HepG2 (cell line): ENCODE data around the gene ATN1. TPM values are rescaled to one million over a fixed set of nuclear protein-coding genes. Genes with fewer than 3 reads are reported as not detected.

Source experiments
- ARNT ChIP-seq: fragments of 450-650 bp; IDR thresholded peaks from 2 replicates; pipeline ENCODE4 v1.6.1; 2017
- MTF1 ChIP-seq: sonication (generic); formaldehyde crosslinking; IDR thresholded peaks from 2 replicates; pipeline ENCODE4 v1.5.0; 2020; ENCODE audit warnings: missing genetic modification reagents
- PCBP1 ChIP-seq: fragments of 200-400 bp; formaldehyde crosslinking; IDR thresholded peaks from 2 replicates; pipeline ENCODE4 v1.6.1; 2017; ENCODE audit warnings: mild to moderate bottlenecking, low read depth, low read length, borderline replicate concordance
- XRCC5 ChIP-seq: fragments of 200-400 bp; formaldehyde crosslinking; optimal IDR thresholded peaks from 2 replicates; pipeline ENCODE3; 2017; ENCODE audit warnings: mild to moderate bottlenecking, low read length
- ZNF451 ChIP-seq: sonication (generic); formaldehyde crosslinking; IDR thresholded peaks from 2 replicates; pipeline ENCODE4 v1.5.0; 2020; ENCODE audit warnings: mild to moderate bottlenecking, missing genetic modification reagents
- ZNF703 ChIP-seq: sonication (generic); formaldehyde crosslinking; IDR thresholded peaks from 2 replicates; pipeline ENCODE4 v1.5.1; 2020; ENCODE audit warnings: missing genetic modification reagents, mild to moderate bottlenecking, moderate library complexity, borderline replicate concordance
- ZSCAN12 ChIP-seq: sonication (generic); formaldehyde crosslinking; IDR thresholded peaks from 2 replicates; pipeline ENCODE4 v1.9.0; 2021; ENCODE audit warnings: mild to moderate bottlenecking, missing genetic modification reagents
- polyA plus RNA-seq, 8 experiments: library from polyadenylated mRNA; depleted of rRNA in 3 of 8; stranded (reverse) in 7 of 8; unstranded in 1 of 8; fragments of >200 nt; fragmentation: Illumina TruSeq in 4 of 8; extraction: Trizol in 4 of 8; gene quantifications; 2 replicates each; pipeline versions ENCODE4 v1.2.1 to v1.2.3, GENCODE V29; 2011 to 2016; ENCODE audit warnings: low read depth in 4 of 8, missing spikeins in 1 of 8, mixed read lengths in 1 of 8; ENCODE audit not compliant: insufficient read depth in 1 of 8
- total RNA-seq, 5 experiments: library from RNA; depleted of rRNA; stranded (reverse); fragments of >200 nt; fragmentation: Illumina TruSeq; extraction: Trizol; gene quantifications; 2 replicates each; pipeline ENCODE4 v1.2.3, GENCODE V29; 2016; ENCODE audit warnings: low read depth in 1 of 5
- TF ChIP-seq, protein P1 (sequence below): sonication (generic); formaldehyde crosslinking; IDR thresholded peaks from 2 replicates; pipeline ENCODE4 v1.4.0; 2020; ENCODE audit warnings: missing genetic modification reagents, borderline replicate concordance
- TF ChIP-seq, protein P2 (sequence below): sonication (generic); formaldehyde crosslinking; IDR thresholded peaks from 2 replicates; pipeline ENCODE4 v1.4.0; 2020; ENCODE audit warnings: mild to moderate bottlenecking, missing genetic modification reagents
- TF ChIP-seq, protein P3 (sequence below): sonication (generic); formaldehyde crosslinking; IDR thresholded peaks from 2 replicates; pipeline ENCODE4 v1.5.0; 2020; ENCODE audit warnings: missing genetic modification reagents
- TF ChIP-seq, protein P4 (sequence below): IDR thresholded peaks from 2 replicates; pipeline ENCODE4 v1.6.1; 2016; ENCODE audit warnings: mild to moderate bottlenecking, missing biosample characterization, missing genetic modification reagents

Gene ATN1
- total and polyA plus RNA-seq, 2 of the 13 experiments (the other 11 are each of a cell fraction or from before 2014, with no cell fraction given) = 2.1 to 8.6 TPM

DNA sequence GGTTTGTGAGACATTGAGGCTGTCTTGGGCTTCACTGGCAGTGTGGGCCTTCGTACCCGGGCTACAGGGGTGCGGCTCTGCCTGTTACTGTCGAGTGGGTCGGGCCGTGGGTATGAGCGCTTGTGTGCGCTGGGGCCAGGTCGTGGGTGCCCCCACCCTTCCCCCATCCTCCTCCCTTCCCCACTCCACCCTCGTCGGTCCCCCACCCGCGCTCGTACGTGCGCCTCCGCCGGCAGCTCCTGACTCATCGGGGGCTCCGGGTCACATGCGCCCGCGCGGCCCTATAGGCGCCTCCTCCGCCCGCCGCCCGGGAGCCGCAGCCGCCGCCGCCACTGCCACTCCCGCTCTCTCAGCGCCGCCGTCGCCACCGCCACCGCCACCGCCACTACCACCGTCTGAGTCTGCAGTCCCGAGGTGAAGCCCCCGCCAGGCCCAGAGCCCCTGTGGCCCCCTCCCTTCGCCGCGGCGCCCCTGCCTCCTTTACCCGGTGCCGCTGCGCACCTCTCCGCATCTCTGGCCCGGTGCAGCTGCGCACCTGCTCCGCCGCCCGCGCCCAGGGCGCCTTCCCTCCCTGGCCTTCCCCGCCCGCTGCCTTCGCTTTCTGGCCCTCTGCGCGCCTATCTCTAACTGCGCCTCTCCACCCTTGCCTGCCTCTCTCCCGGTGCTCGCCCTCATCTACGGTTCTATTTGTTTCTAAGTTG, 13.4 kb upstream of the ATN1 start, which contains the start of gene ENO2 (continued):
- TF ChIP-seq, protein P1, sequence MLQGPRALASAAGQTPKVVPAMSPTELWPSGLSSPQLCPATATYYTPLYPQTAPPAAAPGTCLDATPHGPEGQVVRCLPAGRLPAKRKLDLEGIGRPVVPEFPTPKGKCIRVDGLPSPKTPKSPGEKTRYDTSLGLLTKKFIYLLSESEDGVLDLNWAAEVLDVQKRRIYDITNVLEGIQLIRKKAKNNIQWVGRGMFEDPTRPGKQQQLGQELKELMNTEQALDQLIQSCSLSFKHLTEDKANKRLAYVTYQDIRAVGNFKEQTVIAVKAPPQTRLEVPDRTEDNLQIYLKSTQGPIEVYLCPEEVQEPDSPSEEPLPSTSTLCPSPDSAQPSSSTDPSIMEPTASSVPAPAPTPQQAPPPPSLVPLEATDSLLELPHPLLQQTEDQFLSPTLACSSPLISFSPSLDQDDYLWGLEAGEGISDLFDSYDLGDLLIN (CRISPR knock-in tag) = no peak
- TF ChIP-seq MTF1 (CRISPR knock-in tag) = no peak
- no peak for TF ChIP-seq ZNF451
- no peak for TF ChIP-seq ARNT
- 0 out of 2 replicates have a peak, but pooled peaks have one; percentile 45 for TF ChIP-seq ZNF703
- TF ChIP-seq XRCC5 = peak; percentile 14
- TF ChIP-seq, protein P2, sequence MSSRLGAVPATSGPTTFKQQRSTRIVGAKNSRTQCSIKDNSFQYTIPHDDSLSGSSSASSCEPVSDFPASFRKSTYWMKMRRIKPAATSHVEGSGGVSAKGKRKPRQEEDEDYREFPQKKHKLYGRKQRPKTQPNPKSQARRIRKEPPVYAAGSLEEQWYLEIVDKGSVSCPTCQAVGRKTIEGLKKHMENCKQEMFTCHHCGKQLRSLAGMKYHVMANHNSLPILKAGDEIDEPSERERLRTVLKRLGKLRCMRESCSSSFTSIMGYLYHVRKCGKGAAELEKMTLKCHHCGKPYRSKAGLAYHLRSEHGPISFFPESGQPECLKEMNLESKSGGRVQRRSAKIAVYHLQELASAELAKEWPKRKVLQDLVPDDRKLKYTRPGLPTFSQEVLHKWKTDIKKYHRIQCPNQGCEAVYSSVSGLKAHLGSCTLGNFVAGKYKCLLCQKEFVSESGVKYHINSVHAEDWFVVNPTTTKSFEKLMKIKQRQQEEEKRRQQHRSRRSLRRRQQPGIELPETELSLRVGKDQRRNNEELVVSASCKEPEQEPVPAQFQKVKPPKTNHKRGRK = no peak
- TF ChIP-seq ZSCAN12 (CRISPR knock-in tag) = no peak
- TF ChIP-seq PCBP1 = peak; percentile 72; the same call in 1 of the 2 replicates
- TF ChIP-seq, protein P3, sequence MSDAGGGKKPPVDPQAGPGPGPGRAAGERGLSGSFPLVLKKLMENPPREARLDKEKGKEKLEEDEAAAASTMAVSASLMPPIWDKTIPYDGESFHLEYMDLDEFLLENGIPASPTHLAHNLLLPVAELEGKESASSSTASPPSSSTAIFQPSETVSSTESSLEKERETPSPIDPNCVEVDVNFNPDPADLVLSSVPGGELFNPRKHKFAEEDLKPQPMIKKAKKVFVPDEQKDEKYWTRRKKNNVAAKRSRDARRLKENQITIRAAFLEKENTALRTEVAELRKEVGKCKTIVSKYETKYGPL (CRISPR knock-in tag) = no peak
- TF ChIP-seq, protein P4, sequence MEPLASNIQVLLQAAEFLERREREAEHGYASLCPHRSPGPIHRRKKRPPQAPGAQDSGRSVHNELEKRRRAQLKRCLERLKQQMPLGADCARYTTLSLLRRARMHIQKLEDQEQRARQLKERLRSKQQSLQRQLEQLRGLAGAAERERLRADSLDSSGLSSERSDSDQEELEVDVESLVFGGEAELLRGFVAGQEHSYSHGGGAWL = no peak
- TF ChIP-seq, all 625 proteins: peak for 105
